ENCODE data around the gene CDC42EP4.

The CDC42EP4 gene

GRCh38 chr17:73342541-73343167 lies 30.9 kb upstream of the CDC42EP4 start:
- no peak; the same call in 1 of the 2 replicates for TF ChIP-seq CTCF (IDR thresholded peaks at IDR 0.05; ENCODE audit: low read depth, low read length)
- no peak for DNase-seq (ENCODE audit: extremely low read depth, low read depth)

GRCh38 chr17:73342050-73342522 lies 30.3 kb upstream of the CDC42EP4 start:
- TF ChIP-seq CTCF (IDR thresholded peaks at IDR 0.05; ENCODE audit: low read depth, low read length): no peak
- peak; percentile 84 for DNase-seq (ENCODE audit: extremely low read depth, low read depth)

GRCh38 chr17:73341350-73342049 lies 29.7 kb upstream of the CDC42EP4 start:
- DNase-seq (ENCODE audit: extremely low read depth, low read depth): no peak
- no peak for TF ChIP-seq CTCF (IDR thresholded peaks at IDR 0.05; ENCODE audit: low read depth, low read length)

GRCh38 chr17:73340093-73340596 lies 28.3 kb upstream of the CDC42EP4 start:
- peak; percentile 86 for DNase-seq (ENCODE audit: extremely low read depth, low read depth)
- peak; percentile 51 for TF ChIP-seq CTCF (IDR thresholded peaks at IDR 0.05; ENCODE audit: low read depth, low read length)

GRCh38 chr17:73338566-73339197 lies 26.9 kb upstream of the CDC42EP4 start:
- TF ChIP-seq CTCF (IDR thresholded peaks at IDR 0.05; ENCODE audit: low read depth, low read length): no peak
- no peak for DNase-seq (ENCODE audit: extremely low read depth, low read depth)

- DNase-seq (ENCODE audit: extremely low read depth, low read depth): no peak
- TF ChIP-seq CTCF (IDR thresholded peaks at IDR 0.05; ENCODE audit: low read depth, low read length): no peak
Observed at GRCh38 chr17:73338050-73338521, 26.3 kb upstream of the CDC42EP4 start.

- no peak for DNase-seq (ENCODE audit: extremely low read depth, low read depth)
- no peak for TF ChIP-seq CTCF (IDR thresholded peaks at IDR 0.05; ENCODE audit: low read depth, low read length)
Observed at GRCh38 chr17:73337330-73337710, 25.5 kb upstream of the CDC42EP4 start.

Measured in AG09319 (cell line).